C4-2B (cell line): Measurements from ENCODE around the gene ACAN.

Source experiments
- CTCF ChIP-seq: fragments of 450-650 bp; conservative IDR thresholded peaks from 2 replicates; pipeline ENCODE4 v1.5.1; 2017; ENCODE audit warnings: mild to moderate bottlenecking
- ZFX ChIP-seq: fragments of 450-650 bp; IDR thresholded peaks from 2 replicates; pipeline ENCODE4 v1.6.1; 2017

DNA sequence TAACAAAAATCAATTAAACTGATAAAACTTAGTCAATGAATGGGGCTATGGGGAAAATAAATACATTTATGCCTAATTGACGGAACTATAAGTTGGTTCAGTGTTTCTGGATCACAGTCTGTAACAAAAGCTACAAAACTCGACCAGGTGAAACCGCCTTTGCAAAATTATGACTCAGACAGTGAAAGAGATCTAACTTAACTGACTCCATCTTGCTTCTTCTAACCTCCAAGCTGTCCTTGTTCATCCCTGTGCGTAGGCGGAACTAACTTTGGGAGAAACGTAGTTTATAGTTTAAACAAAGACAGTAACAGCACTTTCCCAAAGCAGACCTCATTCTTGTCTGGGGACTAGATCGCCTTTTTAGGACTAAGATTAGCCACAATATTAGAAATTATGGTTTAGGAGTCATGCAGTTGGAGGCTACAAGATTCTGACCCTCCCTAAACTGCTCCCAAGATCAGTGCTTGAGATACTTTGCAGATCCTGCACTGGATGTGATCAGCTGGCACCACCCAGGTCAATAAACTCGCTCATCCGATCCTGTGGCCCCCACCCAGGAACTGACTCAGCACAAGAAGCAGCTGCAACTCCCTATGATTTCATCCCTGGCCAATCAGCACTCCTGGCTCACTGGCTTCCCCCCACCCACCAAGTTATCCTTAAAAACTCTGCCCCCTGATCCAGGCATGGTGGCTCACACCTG lies 117.1 kb downstream of the ACAN start:
- TF ChIP-seq CTCF (no peak), ZFX (no peak)
